Measurements from ENCODE around the gene BICD1.
A peak's percentile ranks its signal among the peaks of the same experiment; 100 is the strongest.

The BICD1 gene

GRCh38 chr12:32214723-32215122, 108.1 kb downstream of the BICD1 start:
- no peaks in the 10 kb centered on the region for H3K9me3 ChIP-seq (ENCODE audit: control insufficient read depth, insufficient read depth, low read length)
- no peak for TF ChIP-seq CTCF (IDR thresholded peaks at IDR 0.05; ENCODE audit: low read depth, low read length, poor library complexity, severe bottlenecking)
- TF ChIP-seq EZH2phosphoT487 (IDR thresholded peaks at IDR 0.05; ENCODE audit: borderline replicate concordance, low read length): no peak
- H4K20me1 ChIP-seq (ENCODE audit: control insufficient read depth, insufficient read depth, low read depth, low read length): no peaks in the 10 kb centered on the region
- no peak overlapping the region for H3K4me3 ChIP-seq (ENCODE audit: low read length)
- no peaks in the 10 kb centered on the region for H3F3A ChIP-seq (ENCODE audit: control insufficient read depth, insufficient read depth)
- H3K27me3 ChIP-seq (ENCODE audit: control insufficient read depth, low read length): no peaks in the 10 kb centered on the region
- H3K36me3 ChIP-seq (ENCODE audit: control insufficient read depth, low read length): peaks cover 63% of the 10 kb centered on the region
- no peak overlapping the region for H3K4me2 ChIP-seq (ENCODE audit: low read length)
- H3K79me2 ChIP-seq (ENCODE audit: control insufficient read depth, low read length): peaks cover 78% of the 10 kb centered on the region
- no peak overlapping the region for H3K27ac ChIP-seq (ENCODE audit: low read depth, low read length)
- H3K4me1 ChIP-seq (ENCODE audit: control insufficient read depth, low read length): peaks cover 58% of the 10 kb centered on the region
- no peaks in the 10 kb centered on the region for H3K9me2 ChIP-seq (replicated peaks; ENCODE audit: control insufficient read depth, low read length)

GRCh38 chr12:32217354-32218310, 111.0 kb downstream of the BICD1 start:
- Histone ChIP-seq H3K79me2 (ENCODE audit: control insufficient read depth, low read length) (peaks cover 52% of the 10 kb centered on the region), H3K4me2 (ENCODE audit: low read length) (peak overlapping the region; percentile 48), H3K9me2 (replicated peaks; ENCODE audit: control insufficient read depth, low read length) (no peaks in the 10 kb centered on the region), H3F3A (ENCODE audit: control insufficient read depth, insufficient read depth) (no peaks in the 10 kb centered on the region), H3K9me3 (ENCODE audit: control insufficient read depth, insufficient read depth, low read length) (no peaks in the 10 kb centered on the region), H3K36me3 (ENCODE audit: control insufficient read depth, low read length) (peaks cover 60% of the 10 kb centered on the region), H3K27ac (ENCODE audit: low read depth, low read length) (peak overlapping the region; percentile 32), H3K27me3 (ENCODE audit: control insufficient read depth, low read length) (no peaks in the 10 kb centered on the region), H3K4me1 (ENCODE audit: control insufficient read depth, low read length) (peaks cover 37% of the 10 kb centered on the region), H3K4me3 (ENCODE audit: low read length) (peak overlapping the region; percentile 19; the same call in 1 of the 2 replicates), H4K20me1 (ENCODE audit: control insufficient read depth, insufficient read depth, low read depth, low read length) (no peaks in the 10 kb centered on the region)
- TF ChIP-seq EZH2phosphoT487 (IDR thresholded peaks at IDR 0.05; ENCODE audit: borderline replicate concordance, low read length) (no peak), CTCF (IDR thresholded peaks at IDR 0.05; ENCODE audit: low read depth, low read length, poor library complexity, severe bottlenecking) (no peak)

- Histone ChIP-seq H4K20me1 (ENCODE audit: control insufficient read depth, insufficient read depth, low read depth, low read length) (no peaks in the 10 kb centered on the region), H3K4me1 (ENCODE audit: control insufficient read depth, low read length) (peaks cover 16% of the 10 kb centered on the region), H3F3A (ENCODE audit: control insufficient read depth, insufficient read depth) (no peaks in the 10 kb centered on the region), H3K9me3 (ENCODE audit: control insufficient read depth, insufficient read depth, low read length) (no peaks in the 10 kb centered on the region), H3K4me3 (ENCODE audit: low read length) (no peak overlapping the region), H3K27me3 (ENCODE audit: control insufficient read depth, low read length) (no peaks in the 10 kb centered on the region), H3K36me3 (ENCODE audit: control insufficient read depth, low read length) (peaks cover 50% of the 10 kb centered on the region), H3K27ac (ENCODE audit: low read depth, low read length) (no peak overlapping the region), H3K79me2 (ENCODE audit: control insufficient read depth, low read length) (peaks cover 9% of the 10 kb centered on the region), H3K4me2 (ENCODE audit: low read length) (no peak overlapping the region), H3K9me2 (replicated peaks; ENCODE audit: control insufficient read depth, low read length) (no peaks in the 10 kb centered on the region)
- TF ChIP-seq EZH2phosphoT487 (IDR thresholded peaks at IDR 0.05; ENCODE audit: borderline replicate concordance, low read length): no peak
- TF ChIP-seq CTCF (IDR thresholded peaks at IDR 0.05; ENCODE audit: low read depth, low read length, poor library complexity, severe bottlenecking): no peak
These were observed 117.3 kb downstream of the BICD1 start for GRCh38 chr12:32223941-32224340.

Measured in DOHH2 (cell line).